Measurements from ENCODE around the gene ACAT2.
"Not testable (repeated sequence)": the region's sequence is repeated elsewhere in the genome, so short reads cannot be mapped to it uniquely, and the experiment has no call there.

Gene ACAT2

GRCh38 chr6:159730332-159730676 lies 31.5 kb upstream of the ACAT2 start:
- DNase-seq (ENCODE audit: low spot score) = no peak

GRCh38 chr6:159732550-159732949 lies 29.3 kb upstream of the ACAT2 start:
- DNase-seq (ENCODE audit: low spot score) = not testable (repeated sequence)

- DNase-seq (ENCODE audit: low spot score) = not testable (repeated sequence)
Measured at GRCh38 chr6:159733395-159733794, 28.4 kb upstream of the ACAT2 start.

- DNase-seq (ENCODE audit: low spot score) = no peak
Measured at GRCh38 chr6:159736908-159737307, 24.9 kb upstream of the ACAT2 start.

- no peak for DNase-seq (ENCODE audit: low spot score)
Measured at GRCh38 chr6:159739341-159739740, 22.5 kb upstream of the ACAT2 start.

- no peak for DNase-seq (ENCODE audit: low spot score)
Measured at GRCh38 chr6:159742165-159742564, 19.7 kb upstream of the ACAT2 start.

GRCh38 chr6:159745081-159745480 lies 16.8 kb upstream of the ACAT2 start:
- DNase-seq (ENCODE audit: low spot score) = no peak

- DNase-seq (ENCODE audit: low spot score) = no peak
Measured at GRCh38 chr6:159746759-159747158, 15.1 kb upstream of the ACAT2 start.

- DNase-seq (ENCODE audit: low spot score) = not testable (repeated sequence)
Measured at GRCh38 chr6:159748127-159748526, 13.7 kb upstream of the ACAT2 start.

- DNase-seq (ENCODE audit: low spot score) = no peak
Measured at GRCh38 chr6:159751448-159751847, 10.4 kb upstream of the ACAT2 start.

- DNase-seq (ENCODE audit: low spot score) = no peak
Measured at GRCh38 chr6:159753081-159753872, 8.6 kb upstream of the ACAT2 start.

GRCh38 chr6:159754401-159754800 lies 7.4 kb upstream of the ACAT2 start:
- no peak for DNase-seq (ENCODE audit: low spot score)

- no peak for DNase-seq (ENCODE audit: low spot score)
Measured at GRCh38 chr6:159754959-159755914, 6.6 kb upstream of the ACAT2 start.

- DNase-seq (ENCODE audit: low spot score) = no peak
Measured at GRCh38 chr6:159756508-159756907, 5.3 kb upstream of the ACAT2 start.

- DNase-seq (ENCODE audit: low spot score) = peak; percentile 57
Measured at GRCh38 chr6:159758031-159759001, 3.5 kb upstream of the ACAT2 start.

GRCh38 chr6:159759645-159760044 lies 2.2 kb upstream of the ACAT2 start:
- no peak for DNase-seq (ENCODE audit: low spot score)

GRCh38 chr6:159760602-159761057 lies 1.2 kb upstream of the ACAT2 start:
- DNase-seq (ENCODE audit: low spot score) = peak; percentile 53

- DNase-seq (ENCODE audit: low spot score) = peak; percentile 7
Measured at GRCh38 chr6:159761129-159761872, 544 bp upstream of the ACAT2 start.

GRCh38 chr6:159762681-159763293 lies 942 bp downstream of the ACAT2 start:
- DNase-seq (ENCODE audit: low spot score) = no peak

- no peak for DNase-seq (ENCODE audit: low spot score)
Measured at GRCh38 chr6:159766906-159767305, 5.1 kb downstream of the ACAT2 start.

- no peak for DNase-seq (ENCODE audit: low spot score)
Measured at GRCh38 chr6:159769470-159769869, 7.6 kb downstream of the ACAT2 start.
